WERI-Rb-1 (cell line): ENCODE data around the gene DENND1B.
A peak's percentile ranks its signal among the peaks of the same experiment; 100 is the strongest.

Source experiments
- DNase-seq: peaks from one replicate; pipeline ENCODE4 v3.0.0-alpha.2; 2020
- H3K27ac ChIP-seq: fragments of 250-450 bp; sonication (Bioruptor Pico); 2 replicates; pipeline ENCODE4 v1.5.1; 2020; ENCODE audit warnings: mild to moderate bottlenecking, moderate library complexity
- H3K27me3 ChIP-seq: fragments of 250-450 bp; sonication (Bioruptor Pico); 2 replicates; pipeline ENCODE4 v1.5.1; 2021; ENCODE audit warnings: mild to moderate bottlenecking, low read depth, moderate library complexity; ENCODE audit not compliant: insufficient read depth, severe bottlenecking
- H3K36me3 ChIP-seq: fragments of 250-450 bp; sonication (Bioruptor Pico); 2 replicates; pipeline ENCODE4 v1.5.1; 2020; ENCODE audit warnings: mild to moderate bottlenecking, moderate library complexity
- H3K4me3 ChIP-seq: 2 replicates; pipeline ENCODE4 v1.5.1; 2011; ENCODE audit warnings: low read depth, mild to moderate bottlenecking, control low read depth, low read length
- H3K9me3 ChIP-seq: fragments of 250-450 bp; sonication (Bioruptor Pico); 2 replicates; pipeline ENCODE4 v1.5.1; 2021; ENCODE audit warnings: mild to moderate bottlenecking, moderate library complexity; ENCODE audit not compliant: severe bottlenecking
- CTCF ChIP-seq: IDR thresholded peaks from 2 replicates; pipeline ENCODE4 v1.5.1; 2011; ENCODE audit warnings: low read depth, mild to moderate bottlenecking, control low read depth, inconsistent platforms, low read length

Gene DENND1B

GRCh38 chr1:197781968-197782721, 6.9 kb upstream of the DENND1B start:
- no peak for DNase-seq
- H3K27ac ChIP-seq, result no peak overlapping the region

DNA sequence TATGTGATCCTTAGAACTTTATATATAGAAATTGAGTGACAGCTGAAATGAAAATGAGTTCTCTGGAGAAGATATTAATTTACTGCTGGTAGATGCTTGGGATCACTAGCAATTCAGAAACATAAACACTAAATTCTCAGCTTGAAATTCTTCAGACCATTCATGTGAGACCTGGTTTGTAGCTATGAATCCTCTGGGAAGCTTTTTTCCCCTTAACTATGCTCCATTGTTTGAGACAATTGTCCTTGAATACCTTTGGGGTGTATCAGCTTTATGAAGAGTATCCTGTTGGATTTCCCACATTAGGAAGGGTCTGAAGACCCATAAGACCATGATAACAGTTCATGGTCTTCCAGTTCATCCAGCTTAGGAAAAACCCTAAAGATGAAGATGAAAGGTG, 4.6 kb upstream of the DENND1B start:
- Histone ChIP-seq H3K27me3 (no peaks in the 10 kb centered on the region), H3K27ac (no peak overlapping the region), H3K36me3 (no peaks in the 10 kb centered on the region), H3K9me3 (no peaks in the 10 kb centered on the region), H3K4me3 (no peak overlapping the region)
- no peak for DNase-seq
- TF ChIP-seq CTCF, result no peak

More at GRCh38 chr1:197781968-197782721, 6.9 kb upstream of the DENND1B start:
- Histone ChIP-seq H3K36me3 (no peaks in the 10 kb centered on the region), H3K27me3 (no peaks in the 10 kb centered on the region), H3K4me3 (no peak overlapping the region), H3K9me3 (no peaks in the 10 kb centered on the region)
- no peak for TF ChIP-seq CTCF

GRCh38 chr1:197778366-197778945, 3.2 kb upstream of the DENND1B start:
- no peak for TF ChIP-seq CTCF

GRCh38 chr1:197776351-197777105, 1.2 kb upstream of the DENND1B start:
- no peak overlapping the region for H3K4me3 ChIP-seq
- DNase-seq, result no peak
- H3K36me3 ChIP-seq, result peaks cover 10% of the 10 kb centered on the region; the same call in 1 of the 2 replicates
- no peak for TF ChIP-seq CTCF
- no peak overlapping the region for H3K27ac ChIP-seq
- no peaks in the 10 kb centered on the region for H3K27me3 ChIP-seq
- H3K9me3 ChIP-seq, result no peaks in the 10 kb centered on the region

More at GRCh38 chr1:197778366-197778945, 3.2 kb upstream of the DENND1B start:
- no peak overlapping the region for H3K4me3 ChIP-seq
- no peak overlapping the region for H3K27ac ChIP-seq
- H3K36me3 ChIP-seq, result no peaks in the 10 kb centered on the region
- no peaks in the 10 kb centered on the region for H3K27me3 ChIP-seq
- no peak for DNase-seq
- no peaks in the 10 kb centered on the region for H3K9me3 ChIP-seq

DNA sequence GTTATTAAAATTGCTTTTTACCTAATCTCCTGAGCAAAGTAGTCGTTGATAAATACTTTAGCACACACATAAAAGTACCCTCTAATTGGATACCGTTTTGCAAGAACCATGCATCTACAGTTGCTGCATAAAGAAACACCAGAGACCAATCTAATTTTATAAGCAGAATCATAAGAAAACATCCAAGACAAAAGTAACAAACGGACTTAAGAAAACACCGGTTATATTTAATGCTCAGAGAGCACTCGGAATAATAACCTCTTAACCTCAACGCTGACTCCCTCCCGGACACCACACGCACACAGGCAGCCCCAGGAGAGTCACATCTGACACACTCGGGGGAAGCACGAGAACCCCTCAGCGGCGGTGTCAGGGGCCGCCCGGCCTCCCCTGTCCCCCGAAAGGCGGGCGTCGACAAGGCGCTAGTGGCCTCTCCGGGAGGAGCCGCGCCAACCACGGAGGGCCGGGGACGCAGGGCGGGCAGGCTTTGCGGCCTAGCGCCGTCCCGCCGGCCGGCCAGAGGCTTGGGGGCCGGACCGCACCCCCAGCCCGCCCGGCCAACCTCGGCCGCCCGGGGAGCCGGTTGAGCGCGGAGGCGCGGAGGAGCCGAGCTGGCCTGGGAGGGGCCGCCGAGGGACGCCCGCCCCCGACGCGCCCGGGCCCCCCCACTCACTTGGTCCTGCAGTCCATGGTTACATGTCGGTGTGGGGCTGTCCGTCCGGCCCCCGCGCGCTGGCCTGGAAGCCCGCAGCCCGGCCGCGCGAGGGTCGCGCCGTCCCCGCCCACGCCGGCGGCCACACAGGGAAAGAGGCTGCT, 606 bp downstream of the DENND1B start:
- Histone ChIP-seq H3K27me3 (no peaks in the 10 kb centered on the region), H3K27ac (peak overlapping the region; percentile 77), H3K4me3 (peak overlapping the region; percentile 99), H3K9me3 (no peaks in the 10 kb centered on the region), H3K36me3 (peaks cover 20% of the 10 kb centered on the region; the same call in 1 of the 2 replicates)
- 0 out of 2 replicates have a peak, but pooled peaks have one; percentile 7 for TF ChIP-seq CTCF
- peak; percentile 76 for DNase-seq
